GM12878 (cell line): ENCODE data around the gene HAUS1. TPM values are rescaled to one million over a fixed set of nuclear protein-coding genes. Genes with fewer than 3 reads are reported as not detected.

Source experiments
- ATAC-seq: fragments of 200-7000 bp; cut with Tn5 transposase; 3 replicates; pipeline ENCODE4 v1.9.1; 2020; ENCODE audit warnings: mild to moderate bottlenecking, moderate library complexity
- BruUV-seq: library from RNA; stranded (reverse); fragments of 400-500 nt; replicated peaks from 2 replicates; lab custom pipeline; 2021; lab: Mats Ljungman, UMichigan
- CTCF ChIA-PET: fragments of 300-600 bp; sonication (Branson Sonifier 250); formaldehyde crosslinking; extraction: SDS; loops from one replicate; lab custom pipeline; 2021; ENCODE audit warnings: inconsistent platforms; lab: Yijun Ruan, JAX
- POLR2A ChIA-PET: fragments of 350-600 bp; formaldehyde crosslinking; extraction: SDS; loops from one replicate; lab custom pipeline; 2021; ENCODE audit warnings: inconsistent platforms; lab: Charles Lee
- RAD21 ChIA-PET: fragments of 300-600 bp; sonication (Branson Sonifier 250); formaldehyde crosslinking; loops from one replicate; lab custom pipeline; 2023; ENCODE audit warnings: antibody characterized with exemption; ENCODE audit not compliant: unreplicated experiment; lab: Charles Lee
- SMC1A ChIA-PET: fragments of 300-600 bp; sonication (Branson Sonifier 250); formaldehyde crosslinking; loops from one replicate; lab custom pipeline; 2023; ENCODE audit not compliant: unreplicated experiment, uncharacterized antibody; lab: Charles Lee
- DNase-seq: peaks from one replicate; pipeline ENCODE4 v3.0.0-alpha.2; 2011; ENCODE audit warnings: low read depth, low spot score
- FAIRE-seq: peaks from 3 replicates; lab custom pipeline; 2011; peaks lifted over from hg19 to GRCh38; lab: Jason Lieb, UNC
- H2AFZ ChIP-seq: 2 replicates; pipeline ENCODE4 v1.6.0; 2011; ENCODE audit warnings: low read depth, low read length, control low read depth; ENCODE audit not compliant: control insufficient read depth
- H3K27ac ChIP-seq: 2 replicates; pipeline ENCODE4 v1.5.1; 2011; ENCODE audit warnings: control low read depth; ENCODE audit not compliant: control insufficient read depth, insufficient read depth
- H3K27me3 ChIP-seq, 2 experiments: replicated peaks in 1 of 2; 2 replicates each; pipeline versions ENCODE4 v1.6.0 to v1.6.1; 2011; ENCODE audit warnings: low read length in 1 of 2; ENCODE audit not compliant: control insufficient read depth in 2 of 2, insufficient read depth in 2 of 2
- H3K36me3 ChIP-seq, 2 experiments: 2 replicates each; pipeline ENCODE4 v1.5.1; 2011; ENCODE audit warnings: low read length in 1 of 2; ENCODE audit not compliant: control insufficient read depth in 2 of 2, insufficient read depth in 2 of 2
- H3K4me1 ChIP-seq: 2 replicates; pipeline ENCODE4 v1.6.1; 2011; ENCODE audit warnings: mild to moderate bottlenecking, low read length, moderate library complexity, mixed read lengths; ENCODE audit not compliant: control insufficient read depth, insufficient read depth
- H3K4me2 ChIP-seq: 2 replicates; pipeline ENCODE4 v1.6.0; 2011; ENCODE audit warnings: control low read depth; ENCODE audit not compliant: control insufficient read depth, insufficient read depth
- H3K4me3 ChIP-seq: fragments of 200-600 bp; sonication (generic); 2 replicates; pipeline ENCODE4 v1.5.1; 2016
- H3K79me2 ChIP-seq: 2 replicates; pipeline ENCODE4 v1.6.0; 2011; ENCODE audit warnings: low read length; ENCODE audit not compliant: control insufficient read depth, insufficient read depth
- H3K9ac ChIP-seq: 2 replicates; pipeline ENCODE4 v1.8.0; 2011; ENCODE audit warnings: low read length, control low read depth, mixed read lengths; ENCODE audit not compliant: control insufficient read depth, insufficient read depth
- H3K9me3 ChIP-seq: replicated peaks from 3 replicates; pipeline ENCODE4 v1.5.1; 2011; ENCODE audit warnings: mild to moderate bottlenecking, low read length; ENCODE audit not compliant: control insufficient read depth, insufficient read depth
- H4K20me1 ChIP-seq: 2 replicates; pipeline ENCODE4 v1.6.0; 2011; ENCODE audit not compliant: control insufficient read depth, insufficient read depth
- EGR1 ChIP-seq, 2 experiments: IDR thresholded peaks; 1 replicate in 1 of 2; 2 replicates in 1 of 2; pipeline ENCODE4 v1.6.1; 2011 to 2012; ENCODE audit warnings: low read depth in 2 of 2, low read length in 2 of 2, borderline replicate concordance in 1 of 2, mild to moderate bottlenecking in 1 of 2, moderate library complexity in 1 of 2
- FOXK2 ChIP-seq: fragments of 450-650 bp; IDR thresholded peaks from 2 replicates; pipeline ENCODE4 v1.6.1; 2017; ENCODE audit warnings: mild to moderate bottlenecking, moderate library complexity
- JUNB ChIP-seq: IDR thresholded peaks from 2 replicates; pipeline ENCODE4 v1.6.1; 2016; ENCODE audit warnings: antibody characterized with exemption, mild to moderate bottlenecking
- KLF5 ChIP-seq: fragments of 450-650 bp; IDR thresholded peaks from 2 replicates; pipeline ENCODE4 v1.6.1; 2014; ENCODE audit warnings: mild to moderate bottlenecking; ENCODE audit not compliant: partially characterized antibody
- MEF2B ChIP-seq: fragments of 450-650 bp; IDR thresholded peaks from 2 replicates; pipeline ENCODE4 v1.6.1; 2018; ENCODE audit warnings: mild to moderate bottlenecking, moderate library complexity; ENCODE audit not compliant: partially characterized antibody, poor library complexity, severe bottlenecking
- MTA3 ChIP-seq: IDR thresholded peaks from 2 replicates; pipeline ENCODE4 v1.6.1; 2012; ENCODE audit warnings: low read length, inconsistent platforms, borderline replicate concordance
- NFIC ChIP-seq: IDR thresholded peaks from 2 replicates; pipeline ENCODE4 v1.6.1; 2012; ENCODE audit warnings: low read depth, mild to moderate bottlenecking, inconsistent platforms, low read length, moderate library complexity
- NR2F1 ChIP-seq: fragments of 450-650 bp; conservative IDR thresholded peaks from 2 replicates; pipeline ENCODE4 v1.6.1; 2017; ENCODE audit warnings: mild to moderate bottlenecking
- RCOR1 ChIP-seq: conservative IDR thresholded peaks from 2 replicates; pipeline ENCODE4 v1.6.1; 2012; ENCODE audit warnings: low read depth, low read length, improper control_type of control experiment
- RUNX3 ChIP-seq: IDR thresholded peaks from 2 replicates; pipeline ENCODE4 v1.6.1; 2012; ENCODE audit warnings: low read length, inconsistent platforms
- SMAD5 ChIP-seq: IDR thresholded peaks from 2 replicates; pipeline ENCODE4 v1.6.1; 2016; ENCODE audit warnings: antibody characterized with exemption, low read depth
- STAT3 ChIP-seq: IDR thresholded peaks from 2 replicates; pipeline ENCODE4 v1.6.1; 2011; ENCODE audit warnings: low read depth, low read length, improper control_type of control experiment
- TCF3 ChIP-seq: IDR thresholded peaks from 2 replicates; pipeline ENCODE4 v1.6.1; 2012; ENCODE audit warnings: low read depth, mild to moderate bottlenecking, low read length, borderline replicate concordance; ENCODE audit not compliant: insufficient read depth
- WGBS: methylation state at CpG from one replicate; pipeline ENCODE4 v1.1.6; 2016; ENCODE audit warnings: low lambda C conversion rate; ENCODE audit not compliant: insufficient replicate concordance, insufficient coverage; ENCODE audit errors: missing lambda C conversion rate; 5-methylcytosine and 5-hydroxymethylcytosine counted together
- in situ Hi-C: fragments of 300-500 bp; cut with MboI; formaldehyde crosslinking; loops from 9 replicates; pipeline ENCODE4 v1.14.3; 2018; ENCODE audit warnings: mixed read lengths
- intact Hi-C: fragments of 100-400 bp; cut with micrococcal nuclease; formaldehyde crosslinking; loops from one replicate; pipeline ENCODE4 v1.14.2; 2022; ENCODE audit not compliant: unreplicated experiment
- polyA plus RNA-seq, 11 experiments: library from polyadenylated mRNA; depleted of rRNA in 4 of 11; unstranded in 6 of 11; stranded (reverse) in 5 of 11; fragments of >200 nt; fragmentation: Nextera tagmentation in 4 of 11; fragmentation: Illumina TruSeq in 1 of 11; extraction: Ambion mirVana in 4 of 11; extraction: Trizol in 1 of 11; gene quantifications; 1 replicate in 1 of 11; 2 replicates in 10 of 11; pipeline versions ENCODE4 v1.2.1 to v1.2.3, GENCODE V29; 2011 to 2016; ENCODE audit warnings: inconsistent platforms in 2 of 11, missing spikeins in 2 of 11, low read depth in 1 of 11
- total RNA-seq, 4 experiments: library from RNA; depleted of rRNA in 3 of 4; stranded (reverse); fragments of >200 nt in 3 of 4; fragmentation: Illumina TruSeq in 1 of 4; extraction: Trizol in 1 of 4; gene quantifications; 2 replicates each; pipeline versions ENCODE4 v1.2.1 to v1.2.3, GENCODE V29; 2013 to 2021
- TF ChIP-seq, protein P1 (sequence below): fragments of 450-650 bp; formaldehyde crosslinking; IDR thresholded peaks from 2 replicates; pipeline ENCODE4 v1.5.0; 2022; ENCODE audit warnings: mild to moderate bottlenecking, missing genetic modification characterization
- TF ChIP-seq, protein P2 (sequence below): fragments of 450-650 bp; IDR thresholded peaks from 2 replicates; pipeline ENCODE4 v1.6.1; 2017; ENCODE audit warnings: mild to moderate bottlenecking, low read depth, inconsistent platforms; ENCODE audit not compliant: poor library complexity, severe bottlenecking
- TF ChIP-seq, protein P3 (sequence below): IDR thresholded peaks from 2 replicates; pipeline ENCODE4 v1.6.1; 2012; ENCODE audit warnings: low read length, inconsistent platforms

The HAUS1 gene
- total and polyA plus RNA-seq, 10 of the 15 experiments (the other 5 are each of a cell fraction or from before 2014, with no cell fraction given) = 41.2 to 182 (median 91.9) TPM

DNA sequence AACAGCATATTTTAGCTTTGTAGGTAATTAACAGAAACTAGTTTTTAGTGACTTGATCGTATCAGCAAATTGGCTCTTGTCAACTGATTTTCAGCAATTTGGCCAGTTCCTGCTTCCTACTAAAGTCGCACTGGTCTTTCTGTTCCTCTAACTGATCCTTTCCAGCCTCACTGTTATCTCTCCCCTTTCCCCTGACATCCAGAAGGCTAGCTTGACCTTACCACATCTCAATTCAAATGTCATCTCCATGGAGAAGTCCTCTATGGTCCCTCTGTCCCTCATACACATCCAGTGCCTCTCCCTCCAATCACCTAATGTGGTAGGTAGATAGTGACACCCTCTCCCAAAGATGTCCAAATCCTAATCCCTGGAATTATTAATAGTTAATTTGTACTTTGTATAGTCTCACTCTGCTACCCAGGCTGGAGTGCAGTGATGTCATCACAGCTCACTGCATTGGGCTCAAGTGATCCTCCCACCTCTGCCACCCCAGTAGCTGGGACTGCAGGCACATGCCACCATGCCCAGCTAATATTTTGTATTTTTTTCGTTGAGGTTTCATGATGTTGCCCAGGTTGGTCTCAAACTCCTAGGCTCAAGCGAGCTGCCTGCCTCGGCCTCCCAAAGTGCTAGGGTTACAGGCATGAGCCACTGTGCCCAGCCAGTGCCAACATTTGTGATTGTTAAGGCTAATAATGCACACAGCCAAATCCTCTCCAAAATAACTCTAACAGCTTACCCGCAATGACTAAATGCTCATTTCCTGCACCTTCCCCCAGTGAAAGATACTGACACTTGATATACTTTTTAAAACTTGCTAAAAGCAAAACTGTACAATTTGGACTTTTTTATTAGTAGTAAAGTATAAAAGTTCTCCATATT is 49.0 kb upstream of the HAUS1 start:
- 54% methylated on average over 6 of the region's 6 CpGs for WGBS
- no peaks in the 10 kb centered on the region for H4K20me1 ChIP-seq
- no peaks in the 10 kb centered on the region for H3K9me3 ChIP-seq
- ChIA-PET RAD21 (interaction anchor here (1.7 kb wide), 1 partner anchor 18 kb away, joined by 9 read pairs; no protein-coding TSS in a partner anchor), SMC1A (interaction anchor here (0.8 to 2.5 kb wide), 6 partner anchors 12 to 367 kb away, joined by 3 to 13 read pairs (median 4); no protein-coding TSS in a partner anchor), POLR2A (interaction anchor here (0.6 kb wide), 2 partner anchors 12 kb away, joined by 3 read pairs; no protein-coding TSS in a partner anchor), CTCF (interaction anchor here (0.8 to 2.7 kb wide), 3 partner anchors 11 to 135 kb away, joined by 3 to 18 read pairs (median 3); no protein-coding TSS in a partner anchor)
- no peak overlapping the region for H3K4me3 ChIP-seq
- intact Hi-C loops = no loop called here
- in situ Hi-C loops = no loop called here
- ATAC-seq (peak; percentile 83), FAIRE-seq (peak; percentile 89), DNase-seq (no peak)
- H3K4me1 ChIP-seq = peaks cover 11% of the 10 kb centered on the region
- peak overlapping the region; percentile 61 for H3K27ac ChIP-seq
- H3K36me3 ChIP-seq = no peaks in the 10 kb centered on the region
- H3K79me2 ChIP-seq = no peaks in the 10 kb centered on the region; the same call in 1 of the 2 replicates
- BruUV-seq = no TSS peak
- no peak overlapping the region for H2AFZ ChIP-seq
- peak overlapping the region; percentile 54 for H3K4me2 ChIP-seq
- peak overlapping the region; percentile 15; the same call in 1 of the 2 replicates for H3K9ac ChIP-seq
- H3K27me3 ChIP-seq = no peaks in the 10 kb centered on the region
- TF ChIP-seq STAT3 (no peak), TCF3 (no peak), MTA3 (no peak), NR2F1 (no peak), FOXK2 (no peak), RUNX3 (peak; percentile 74), NFIC (peak; percentile 75; the same call in 1 of the 2 replicates), MEF2B (no peak), EGR1 (IDR thresholded peaks at IDR 0.05; ENCODE audit: borderline replicate concordance in 1 of 2, low read depth in 2 of 2, low read length in 2 of 2) (no peak), KLF5 (no peak), SMAD5 (no peak), JUNB (peak; percentile 43), RCOR1 (no peak)
- TF ChIP-seq, protein P1, sequence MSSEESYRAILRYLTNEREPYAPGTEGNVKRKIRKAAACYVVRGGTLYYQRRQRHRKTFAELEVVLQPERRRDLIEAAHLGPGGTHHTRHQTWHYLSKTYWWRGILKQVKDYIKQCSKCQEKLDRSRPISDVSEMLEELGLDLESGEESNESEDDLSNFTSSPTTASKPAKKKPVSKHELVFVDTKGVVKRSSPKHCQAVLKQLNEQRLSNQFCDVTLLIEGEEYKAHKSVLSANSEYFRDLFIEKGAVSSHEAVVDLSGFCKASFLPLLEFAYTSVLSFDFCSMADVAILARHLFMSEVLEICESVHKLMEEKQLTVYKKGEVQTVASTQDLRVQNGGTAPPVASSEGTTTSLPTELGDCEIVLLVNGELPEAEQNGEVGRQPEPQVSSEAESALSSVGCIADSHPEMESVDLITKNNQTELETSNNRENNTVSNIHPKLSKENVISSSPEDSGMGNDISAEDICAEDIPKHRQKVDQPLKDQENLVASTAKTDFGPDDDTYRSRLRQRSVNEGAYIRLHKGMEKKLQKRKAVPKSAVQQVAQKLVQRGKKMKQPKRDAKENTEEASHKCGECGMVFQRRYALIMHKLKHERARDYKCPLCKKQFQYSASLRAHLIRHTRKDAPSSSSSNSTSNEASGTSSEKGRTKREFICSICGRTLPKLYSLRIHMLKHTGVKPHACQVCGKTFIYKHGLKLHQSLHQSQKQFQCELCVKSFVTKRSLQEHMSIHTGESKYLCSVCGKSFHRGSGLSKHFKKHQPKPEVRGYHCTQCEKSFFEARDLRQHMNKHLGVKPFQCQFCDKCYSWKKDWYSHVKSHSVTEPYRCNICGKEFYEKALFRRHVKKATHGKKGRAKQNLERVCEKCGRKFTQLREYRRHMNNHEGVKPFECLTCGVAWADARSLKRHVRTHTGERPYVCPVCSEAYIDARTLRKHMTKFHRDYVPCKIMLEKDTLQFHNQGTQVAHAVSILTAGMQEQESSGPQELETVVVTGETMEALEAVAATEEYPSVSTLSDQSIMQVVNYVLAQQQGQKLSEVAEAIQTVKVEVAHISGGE (CRISPR knock-in tag) = no peak
- TF ChIP-seq, protein P2, sequence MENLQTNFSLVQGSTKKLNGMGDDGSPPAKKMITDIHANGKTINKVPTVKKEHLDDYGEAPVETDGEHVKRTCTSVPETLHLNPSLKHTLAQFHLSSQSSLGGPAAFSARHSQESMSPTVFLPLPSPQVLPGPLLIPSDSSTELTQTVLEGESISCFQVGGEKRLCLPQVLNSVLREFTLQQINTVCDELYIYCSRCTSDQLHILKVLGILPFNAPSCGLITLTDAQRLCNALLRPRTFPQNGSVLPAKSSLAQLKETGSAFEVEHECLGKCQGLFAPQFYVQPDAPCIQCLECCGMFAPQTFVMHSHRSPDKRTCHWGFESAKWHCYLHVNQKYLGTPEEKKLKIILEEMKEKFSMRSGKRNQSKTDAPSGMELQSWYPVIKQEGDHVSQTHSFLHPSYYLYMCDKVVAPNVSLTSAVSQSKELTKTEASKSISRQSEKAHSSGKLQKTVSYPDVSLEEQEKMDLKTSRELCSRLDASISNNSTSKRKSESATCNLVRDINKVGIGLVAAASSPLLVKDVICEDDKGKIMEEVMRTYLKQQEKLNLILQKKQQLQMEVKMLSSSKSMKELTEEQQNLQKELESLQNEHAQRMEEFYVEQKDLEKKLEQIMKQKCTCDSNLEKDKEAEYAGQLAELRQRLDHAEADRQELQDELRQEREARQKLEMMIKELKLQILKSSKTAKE = no peak
- TF ChIP-seq, protein P3, sequence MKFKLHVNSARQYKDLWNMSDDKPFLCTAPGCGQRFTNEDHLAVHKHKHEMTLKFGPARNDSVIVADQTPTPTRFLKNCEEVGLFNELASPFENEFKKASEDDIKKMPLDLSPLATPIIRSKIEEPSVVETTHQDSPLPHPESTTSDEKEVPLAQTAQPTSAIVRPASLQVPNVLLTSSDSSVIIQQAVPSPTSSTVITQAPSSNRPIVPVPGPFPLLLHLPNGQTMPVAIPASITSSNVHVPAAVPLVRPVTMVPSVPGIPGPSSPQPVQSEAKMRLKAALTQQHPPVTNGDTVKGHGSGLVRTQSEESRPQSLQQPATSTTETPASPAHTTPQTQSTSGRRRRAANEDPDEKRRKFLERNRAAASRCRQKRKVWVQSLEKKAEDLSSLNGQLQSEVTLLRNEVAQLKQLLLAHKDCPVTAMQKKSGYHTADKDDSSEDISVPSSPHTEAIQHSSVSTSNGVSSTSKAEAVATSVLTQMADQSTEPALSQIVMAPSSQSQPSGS = peak; percentile 25; the same call in 1 of the 2 replicates
